ENCODE results near the gene RANBP17. TPM values are rescaled to one million over a fixed set of nuclear protein-coding genes. Genes with fewer than 3 reads are reported as not detected.
"Not testable (repeated sequence)": the region's sequence is repeated elsewhere in the genome, so short reads cannot be mapped to it uniquely, and the experiment has no call there.

The RANBP17 gene
- total and polyA plus RNA-seq, 2 experiments from 2014 or later, result 43.8 to 53.1 TPM

- no peak for TF ChIP-seq ZNF462 (CRISPR knock-in tag; IDR thresholded peaks at IDR 0.05)
- TF ChIP-seq ZNF331 (CRISPR knock-in tag; IDR thresholded peaks at IDR 0.05; ENCODE audit: low read depth), result no peak
- TF ChIP-seq EZH2 (IDR thresholded peaks at IDR 0.05; ENCODE audit: low read depth, unreplicated experiment), result no peak
- TF ChIP-seq, protein P1, sequence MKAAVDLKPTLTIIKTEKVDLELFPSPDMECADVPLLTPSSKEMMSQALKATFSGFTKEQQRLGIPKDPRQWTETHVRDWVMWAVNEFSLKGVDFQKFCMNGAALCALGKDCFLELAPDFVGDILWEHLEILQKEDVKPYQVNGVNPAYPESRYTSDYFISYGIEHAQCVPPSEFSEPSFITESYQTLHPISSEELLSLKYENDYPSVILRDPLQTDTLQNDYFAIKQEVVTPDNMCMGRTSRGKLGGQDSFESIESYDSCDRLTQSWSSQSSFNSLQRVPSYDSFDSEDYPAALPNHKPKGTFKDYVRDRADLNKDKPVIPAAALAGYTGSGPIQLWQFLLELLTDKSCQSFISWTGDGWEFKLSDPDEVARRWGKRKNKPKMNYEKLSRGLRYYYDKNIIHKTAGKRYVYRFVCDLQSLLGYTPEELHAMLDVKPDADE (IDR thresholded peaks at IDR 0.05), result no peak
- no peak for TF ChIP-seq CREB1 (CRISPR knock-in tag; IDR thresholded peaks at IDR 0.05; ENCODE audit: low read depth)
- no peak for TF ChIP-seq POLR2AphosphoS5 (IDR thresholded peaks at IDR 0.05; ENCODE audit: low read depth)
- no peak for TF ChIP-seq CTCF (conservative IDR thresholded peaks at IDR 0.05; ENCODE audit: low read depth in 2 of 2)
- TF ChIP-seq STAT1 (IDR thresholded peaks at IDR 0.05; ENCODE audit: unreplicated experiment), result no peak
Measured at GRCh38 chr5:170974461-170974860, 112.6 kb downstream of the RANBP17 start (continued).

DNA sequence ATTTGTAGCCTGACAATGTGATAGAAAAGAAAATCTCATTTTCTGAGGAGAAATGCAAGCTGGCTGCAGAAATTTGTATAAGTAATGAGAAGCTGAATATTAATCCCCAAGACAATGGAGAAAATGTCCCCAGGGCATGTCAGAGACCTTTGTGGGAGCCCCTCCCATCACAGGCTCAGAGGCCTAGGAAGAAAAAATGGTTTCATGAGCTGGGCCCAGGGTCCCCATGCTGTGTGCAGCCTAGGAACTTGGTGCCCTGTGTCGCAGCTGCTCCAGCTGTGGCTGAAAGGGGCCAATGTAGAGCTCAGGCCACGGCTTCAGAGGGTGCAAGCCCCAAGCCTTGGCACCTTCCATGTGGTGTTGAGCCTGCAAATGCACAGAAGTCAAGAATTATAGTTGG lies 118.4 kb downstream of the RANBP17 start:
- H3K27me3 ChIP-seq (ENCODE audit: insufficient read depth); H3K4me3 Mint-ChIP-seq; H3K9me2 ChIP-seq (ENCODE audit: insufficient read depth); H3K27ac Mint-ChIP-seq; H2AFZ ChIP-seq; H3F3A ChIP-seq (replicated peaks; ENCODE audit: low read depth); H4K20me1 ChIP-seq (replicated peaks; ENCODE audit: insufficient read depth); H3K4me1 Mint-ChIP-seq; H3K4me2 ChIP-seq; H3K27me3 Mint-ChIP-seq (ENCODE audit: insufficient read depth, low read depth, poor library complexity); H3K4me1 ChIP-seq (ENCODE audit: insufficient read depth); H3K36me3 ChIP-seq (ENCODE audit: insufficient read depth); H3K4me3 ChIP-seq; H3K79me2 ChIP-seq (replicated peaks; ENCODE audit: insufficient read depth); H3K27ac ChIP-seq (ENCODE audit: low read depth); ATAC-seq; DNase-seq (ENCODE audit: low spot score): not testable (repeated sequence)
- Mint-ChIP-seq H3K9me3 (peaks cover 40% of the 10 kb centered on the region), H3K36me3 (ENCODE audit: low read depth) (peaks cover 61% of the 10 kb centered on the region)

Measured in GM23338 (cell line).